GM21737 (cell line): ENCODE results near the gene CFAP97D1.

Source experiments
- ATAC-seq: cut with Tn5 transposase; IDR thresholded peaks from one replicate; pipeline ENCODE4 v1.9.1; 2021; ENCODE audit warnings: mild to moderate bottlenecking, moderate library complexity; ENCODE audit not compliant: unreplicated experiment

CFAP97D1 gene

GRCh38 chr17:43780135-43780534 is at the start of gene CFAP97D1:
Gene CFAP97D1, plus strand, starts transcription at chr17:43780435. Its CDS starts 28 bp downstream, at chr17:43780463.
- no peak for ATAC-seq

- no peak for ATAC-seq
Observed at GRCh38 chr17:43732958-43733357, 47.3 kb upstream of the CFAP97D1 start.

- no peak for ATAC-seq
Observed at GRCh38 chr17:43733956-43734355, 46.3 kb upstream of the CFAP97D1 start.

GRCh38 chr17:43734376-43734775 is 45.9 kb upstream of the CFAP97D1 start:
- ATAC-seq = no peak

- no peak for ATAC-seq
Observed at GRCh38 chr17:43736389-43736788, 43.8 kb upstream of the CFAP97D1 start.

- no peak for ATAC-seq
Observed at GRCh38 chr17:43737722-43738121, 42.5 kb upstream of the CFAP97D1 start.

- ATAC-seq = no peak
Observed at GRCh38 chr17:43740541-43740940, 39.7 kb upstream of the CFAP97D1 start.

GRCh38 chr17:43741636-43742035 is 38.6 kb upstream of the CFAP97D1 start:
- no peak for ATAC-seq

GRCh38 chr17:43745541-43745940 is 34.7 kb upstream of the CFAP97D1 start:
- no peak for ATAC-seq

GRCh38 chr17:43750153-43750552 is 30.1 kb upstream of the CFAP97D1 start:
- ATAC-seq = no peak

- ATAC-seq = no peak
Observed at GRCh38 chr17:43753493-43754129, 26.6 kb upstream of the CFAP97D1 start.

GRCh38 chr17:43754947-43755346 is 25.3 kb upstream of the CFAP97D1 start:
- ATAC-seq = no peak

GRCh38 chr17:43755389-43755875 is 24.8 kb upstream of the CFAP97D1 start:
- ATAC-seq = no peak

- no peak for ATAC-seq
Observed at GRCh38 chr17:43756201-43756600, 24.0 kb upstream of the CFAP97D1 start.

GRCh38 chr17:43757171-43757660 is 23.0 kb upstream of the CFAP97D1 start:
- ATAC-seq = no peak

- ATAC-seq = no peak
Observed at GRCh38 chr17:43758086-43758485, 22.1 kb upstream of the CFAP97D1 start.

GRCh38 chr17:43758497-43759174 is 21.6 kb upstream of the CFAP97D1 start, which contains the start of gene SOST:
Gene SOST, minus strand, starts transcription at chr17:43758791. Its CDS starts 50 bp downstream, at chr17:43758741.
- ATAC-seq = no peak

GRCh38 chr17:43759836-43760235 is 20.4 kb upstream of the CFAP97D1 start:
- no peak for ATAC-seq

GRCh38 chr17:43760254-43760852 is 19.9 kb upstream of the CFAP97D1 start:
- ATAC-seq = no peak

- no peak for ATAC-seq
Observed at GRCh38 chr17:43766413-43767052, 13.7 kb upstream of the CFAP97D1 start.

- no peak for ATAC-seq
Observed at GRCh38 chr17:43767053-43767712, 13.1 kb upstream of the CFAP97D1 start.
